Suprapubic skin (tissue), 3 donors: Measurements from ENCODE around the gene GPX3.

Experiments used
- CTCF ChIP-seq, 2 donors: fragments of 200-600 bp in 1 of 2; fragments of 450-650 bp in 1 of 2; sonication (generic) in 1 of 2; IDR thresholded peaks; one replicate each; pipeline ENCODE4 v1.5.1; 2016 to 2019; ENCODE audit warnings: antibody characterized with exemption in 2 of 2, mild to moderate bottlenecking in 1 of 2, moderate library complexity in 1 of 2
- EP300 ChIP-seq: sonication (generic); formaldehyde crosslinking; IDR thresholded peaks from one replicate; pipeline ENCODE4 v1.6.1; 2017; ENCODE audit warnings: antibody characterized with exemption

- TF ChIP-seq CTCF (IDR thresholded peaks at IDR 0.05) (no peak), EP300 (no peak)
Observed at GRCh38 chr5:150993422-150993821, 27.0 kb upstream of the GPX3 start.
